Activated naive CD4-positive, alpha-beta T cell treated with anti-CD3 and anti-CD28 coated beads, Interleukin-2, amount 10 ng/mL, durations not matched to agents 7 days and 5 days (primary cell): Measurements from ENCODE around the gene AKR7A2.
"Not testable (repeated sequence)": the region's sequence is repeated elsewhere in the genome, so short reads cannot be mapped to it uniquely, and the experiment has no call there.

ENCODE experiments used
- CTCF ChIA-PET: fragments of 350-600 bp; sonication (Branson Sonifier 250); formaldehyde crosslinking; loops from one replicate; lab custom pipeline; 2021; ENCODE audit warnings: antibody characterized with exemption; lab: Charles Lee
- DNase-seq: peaks from one replicate; pipeline ENCODE4 v3.0.0-alpha.2; 2020
- H3K27ac Mint-ChIP-seq: one replicate; pipeline ENCODE4 v1.8.0; 2021; ENCODE audit warnings: mild to moderate bottlenecking, moderate library complexity, mixed read lengths
- H3K27me3 Mint-ChIP-seq: one replicate; pipeline ENCODE4 v1.8.0; 2021; ENCODE audit warnings: mild to moderate bottlenecking, mixed read lengths
- H3K36me3 Mint-ChIP-seq: one replicate; pipeline ENCODE4 v1.8.0; 2021; ENCODE audit warnings: mixed read lengths
- H3K4me1 Mint-ChIP-seq: one replicate; pipeline ENCODE4 v1.8.0; 2021; ENCODE audit warnings: mixed read lengths
- H3K4me3 Mint-ChIP-seq: one replicate; pipeline ENCODE4 v1.8.0; 2021; ENCODE audit warnings: mild to moderate bottlenecking, moderate library complexity, mixed read lengths
- H3K9me3 Mint-ChIP-seq: one replicate; pipeline ENCODE4 v1.8.0; 2021; ENCODE audit warnings: mixed read lengths

Gene AKR7A2

GRCh38 chr1:19311503-19311930, 427 bp downstream of the AKR7A2 start:
- CTCF ChIA-PET, result no interaction called here
- no peaks in the 10 kb centered on the region for H3K9me3 Mint-ChIP-seq
- DNase-seq, result peak; percentile 51
- peaks cover 15% of the 10 kb centered on the region for H3K36me3 Mint-ChIP-seq
- H3K27ac Mint-ChIP-seq, result peak overlapping the region; percentile 15
- no peaks in the 10 kb centered on the region for H3K27me3 Mint-ChIP-seq
- H3K4me3 Mint-ChIP-seq, result peak overlapping the region; percentile 82
- H3K4me1 Mint-ChIP-seq, result peaks cover 49% of the 10 kb centered on the region

- no peaks in the 10 kb centered on the region for H3K9me3 Mint-ChIP-seq
- peak overlapping the region; percentile 82 for H3K4me3 Mint-ChIP-seq
- peaks cover 44% of the 10 kb centered on the region for H3K4me1 Mint-ChIP-seq
- peaks cover 15% of the 10 kb centered on the region for H3K36me3 Mint-ChIP-seq
- CTCF ChIA-PET, result no interaction called here
- no peak for DNase-seq
- H3K27me3 Mint-ChIP-seq, result no peaks in the 10 kb centered on the region
- H3K27ac Mint-ChIP-seq, result peak overlapping the region; percentile 15
Observed at GRCh38 chr1:19310720-19311502, 1.0 kb downstream of the AKR7A2 start.

DNA sequence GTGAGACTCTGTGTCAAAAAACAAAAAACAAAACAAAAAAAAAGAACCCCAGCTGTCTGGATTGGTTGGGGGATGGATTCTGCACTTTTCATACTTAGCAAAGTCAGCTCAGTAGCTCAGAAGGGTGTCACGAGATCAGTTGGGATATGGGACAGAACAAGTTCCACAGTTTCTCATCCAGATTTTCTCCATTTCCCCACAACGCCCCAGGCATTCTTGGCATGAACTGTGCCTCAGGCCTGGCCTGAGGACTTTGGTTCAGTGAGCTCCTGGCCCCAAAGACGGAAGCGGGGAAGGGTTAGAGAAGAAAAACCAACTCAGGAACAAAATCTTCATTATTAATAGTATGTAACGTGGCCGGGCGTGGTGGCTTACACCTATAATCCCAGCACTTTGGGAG, 1.9 kb downstream of the AKR7A2 start:
- peaks cover 19% of the 10 kb centered on the region for H3K36me3 Mint-ChIP-seq

GRCh38 chr1:19309123-19309813, 2.7 kb downstream of the AKR7A2 start:
- Mint-ChIP-seq H3K4me1 (peaks cover 29% of the 10 kb centered on the region), H3K36me3 (peaks cover 27% of the 10 kb centered on the region), H3K9me3 (no peaks in the 10 kb centered on the region), H3K27ac (no peak overlapping the region), H3K27me3 (no peaks in the 10 kb centered on the region), H3K4me3 (no peak overlapping the region)
- DNase-seq, result no peak
- CTCF ChIA-PET, result no interaction called here

More for the DNA sequence above, 1.9 kb downstream of the AKR7A2 start:
- no peak for DNase-seq
- Mint-ChIP-seq H3K27ac (no peak overlapping the region), H3K4me1 (peaks cover 35% of the 10 kb centered on the region), H3K27me3 (no peaks in the 10 kb centered on the region), H3K9me3 (no peaks in the 10 kb centered on the region), H3K4me3 (peak overlapping the region; percentile 34)
- CTCF ChIA-PET, result no interaction called here

- Mint-ChIP-seq H3K9me3 (no peaks in the 10 kb centered on the region), H3K4me3 (no peak overlapping the region), H3K36me3 (peaks cover 30% of the 10 kb centered on the region), H3K27me3 (no peaks in the 10 kb centered on the region), H3K27ac (no peak overlapping the region), H3K4me1 (peaks cover 24% of the 10 kb centered on the region)
- DNase-seq, result no peak
- CTCF ChIA-PET, result no interaction called here
Observed at GRCh38 chr1:19308509-19308907, 3.4 kb downstream of the AKR7A2 start.

DNA sequence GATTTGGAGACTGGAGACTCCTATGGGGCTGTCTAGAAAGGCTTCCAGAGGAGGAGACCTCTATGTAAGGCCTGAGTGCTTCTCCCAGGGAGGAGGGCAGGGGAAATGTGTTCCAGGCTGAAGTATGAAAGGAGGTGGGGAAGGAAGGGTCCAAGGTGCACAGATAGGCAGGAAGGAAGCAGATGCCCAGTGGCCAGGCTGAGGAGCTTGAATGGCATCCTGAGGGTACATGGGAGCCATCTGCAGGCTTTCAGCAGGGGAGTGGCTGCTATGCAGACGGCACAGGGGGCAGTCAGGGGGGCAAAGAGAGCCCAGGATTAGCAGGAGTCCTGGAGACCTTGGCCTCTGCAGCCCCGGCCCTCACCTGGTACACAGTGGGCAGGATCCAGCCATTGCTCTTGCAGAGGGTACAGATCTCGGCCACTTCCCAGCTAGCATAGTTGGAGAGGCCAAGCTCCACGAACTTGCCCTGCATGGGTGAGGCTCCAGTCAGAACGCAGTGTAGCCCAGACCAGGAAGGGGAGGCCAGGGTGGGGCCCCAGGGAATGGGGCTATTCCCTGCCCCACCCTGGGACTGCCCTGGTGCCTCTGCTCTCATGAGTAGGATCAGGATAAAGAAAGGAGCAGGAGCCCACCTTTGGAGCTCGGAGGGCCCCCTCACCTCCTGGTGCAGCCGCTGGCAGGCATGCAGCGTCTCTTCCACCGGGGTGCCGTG, 4.0 kb downstream of the AKR7A2 start:
- Mint-ChIP-seq H3K4me3 (no peak overlapping the region), H3K9me3 (no peaks in the 10 kb centered on the region), H3K27ac (no peak overlapping the region), H3K4me1 (peaks cover 19% of the 10 kb centered on the region), H3K27me3 (no peaks in the 10 kb centered on the region), H3K36me3 (peaks cover 33% of the 10 kb centered on the region)
- no peak for DNase-seq
- CTCF ChIA-PET, result no interaction called here

DNA sequence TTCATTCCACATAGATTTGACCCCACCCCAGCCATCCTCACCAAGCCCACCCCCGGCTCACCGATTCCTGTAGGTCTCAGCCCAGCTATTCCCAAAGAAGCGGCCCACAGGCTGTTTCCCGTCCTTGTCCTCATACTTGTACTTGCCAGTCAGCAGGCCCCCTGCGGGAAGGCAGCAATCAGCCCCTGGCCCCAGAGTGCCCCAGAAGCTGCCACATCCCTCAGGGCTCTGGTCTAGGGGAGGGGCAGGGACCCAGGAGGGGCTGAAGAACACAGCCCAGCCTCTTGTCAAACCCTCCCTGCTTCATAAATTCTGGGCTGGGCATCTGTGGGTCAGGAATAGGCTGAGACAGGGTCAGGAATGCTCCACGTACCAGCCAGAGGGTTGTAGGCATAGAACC, 5.0 kb downstream of the AKR7A2 start:
- DNase-seq, result no peak
- peak overlapping the region; percentile 53 for H3K27ac Mint-ChIP-seq
- H3K27me3 Mint-ChIP-seq, result no peaks in the 10 kb centered on the region
- H3K36me3 Mint-ChIP-seq, result peaks cover 36% of the 10 kb centered on the region
- H3K4me3 Mint-ChIP-seq, result no peak overlapping the region
- H3K9me3 Mint-ChIP-seq, result no peaks in the 10 kb centered on the region
- H3K4me1 Mint-ChIP-seq, result peaks cover 15% of the 10 kb centered on the region
- CTCF ChIA-PET, result no interaction called here

- H3K36me3 Mint-ChIP-seq, result peaks cover 36% of the 10 kb centered on the region
- H3K4me3 Mint-ChIP-seq, result no peak overlapping the region
- H3K9me3 Mint-ChIP-seq, result no peaks in the 10 kb centered on the region
- no peak overlapping the region for H3K27ac Mint-ChIP-seq
- no peaks in the 10 kb centered on the region for H3K27me3 Mint-ChIP-seq
- peaks cover 10% of the 10 kb centered on the region for H3K4me1 Mint-ChIP-seq
- no peak for DNase-seq
- CTCF ChIA-PET, result interaction anchor here (1.1 kb wide), 1 partner anchor 355 kb away, joined by 3 read pairs; no protein-coding TSS in a partner anchor
Observed at GRCh38 chr1:19305880-19306279, 6.1 kb downstream of the AKR7A2 start.

GRCh38 chr1:19304081-19304480, 7.9 kb downstream of the AKR7A2 start:
- H3K4me1 Mint-ChIP-seq, DNase-seq, H3K27ac Mint-ChIP-seq, CTCF ChIA-PET, H3K9me3 Mint-ChIP-seq, H3K27me3 Mint-ChIP-seq, H3K4me3 Mint-ChIP-seq: not testable (repeated sequence)
- peaks cover 36% of the 10 kb centered on the region for H3K36me3 Mint-ChIP-seq

DNA sequence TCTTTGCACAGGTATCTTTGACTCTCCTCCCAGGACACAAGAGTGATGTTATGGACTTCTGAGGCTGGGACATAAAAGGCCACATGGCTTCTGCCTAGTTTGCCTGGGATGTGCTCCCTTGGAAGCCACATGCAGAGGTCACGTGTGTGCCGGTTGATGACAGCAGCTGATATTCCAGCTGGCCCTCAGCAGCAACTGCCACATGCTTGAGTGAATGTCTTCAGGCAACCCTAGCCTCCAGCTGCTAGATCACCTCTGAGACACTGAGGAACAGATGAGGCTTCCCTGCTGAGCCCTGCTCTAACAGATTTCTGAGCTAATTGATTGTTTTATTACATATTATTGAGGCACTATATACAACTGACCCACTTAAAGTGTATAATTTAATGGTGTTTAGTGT, 11.7 kb downstream of the AKR7A2 start:
- Mint-ChIP-seq H3K4me1 (no peaks in the 10 kb centered on the region), H3K4me3 (no peak overlapping the region), H3K36me3 (peaks cover 27% of the 10 kb centered on the region), H3K9me3 (peaks cover 15% of the 10 kb centered on the region), H3K27ac (no peak overlapping the region), H3K27me3 (no peaks in the 10 kb centered on the region)
- CTCF ChIA-PET, result no interaction called here
- DNase-seq, result no peak

- no peaks in the 10 kb centered on the region for H3K4me1 Mint-ChIP-seq
- CTCF ChIA-PET, result no interaction called here
- H3K9me3 Mint-ChIP-seq, result peaks cover 33% of the 10 kb centered on the region
- no peak overlapping the region for H3K27ac Mint-ChIP-seq
- H3K36me3 Mint-ChIP-seq, result peaks cover 13% of the 10 kb centered on the region
- peaks cover 3% of the 10 kb centered on the region for H3K27me3 Mint-ChIP-seq
- H3K4me3 Mint-ChIP-seq, result no peak overlapping the region
- no peak for DNase-seq
Observed at GRCh38 chr1:19294638-19295037, 17.3 kb downstream of the AKR7A2 start.

- Mint-ChIP-seq H3K9me3 (peaks cover 8% of the 10 kb centered on the region), H3K36me3 (peaks cover 3% of the 10 kb centered on the region), H3K4me1 (peaks cover 10% of the 10 kb centered on the region), H3K27me3 (peaks cover 31% of the 10 kb centered on the region), H3K27ac (no peak overlapping the region), H3K4me3 (peak overlapping the region; percentile 51)
- CTCF ChIA-PET, result no interaction called here
- no peak for DNase-seq
Observed at GRCh38 chr1:19289244-19289643, 22.7 kb downstream of the AKR7A2 start.

DNA sequence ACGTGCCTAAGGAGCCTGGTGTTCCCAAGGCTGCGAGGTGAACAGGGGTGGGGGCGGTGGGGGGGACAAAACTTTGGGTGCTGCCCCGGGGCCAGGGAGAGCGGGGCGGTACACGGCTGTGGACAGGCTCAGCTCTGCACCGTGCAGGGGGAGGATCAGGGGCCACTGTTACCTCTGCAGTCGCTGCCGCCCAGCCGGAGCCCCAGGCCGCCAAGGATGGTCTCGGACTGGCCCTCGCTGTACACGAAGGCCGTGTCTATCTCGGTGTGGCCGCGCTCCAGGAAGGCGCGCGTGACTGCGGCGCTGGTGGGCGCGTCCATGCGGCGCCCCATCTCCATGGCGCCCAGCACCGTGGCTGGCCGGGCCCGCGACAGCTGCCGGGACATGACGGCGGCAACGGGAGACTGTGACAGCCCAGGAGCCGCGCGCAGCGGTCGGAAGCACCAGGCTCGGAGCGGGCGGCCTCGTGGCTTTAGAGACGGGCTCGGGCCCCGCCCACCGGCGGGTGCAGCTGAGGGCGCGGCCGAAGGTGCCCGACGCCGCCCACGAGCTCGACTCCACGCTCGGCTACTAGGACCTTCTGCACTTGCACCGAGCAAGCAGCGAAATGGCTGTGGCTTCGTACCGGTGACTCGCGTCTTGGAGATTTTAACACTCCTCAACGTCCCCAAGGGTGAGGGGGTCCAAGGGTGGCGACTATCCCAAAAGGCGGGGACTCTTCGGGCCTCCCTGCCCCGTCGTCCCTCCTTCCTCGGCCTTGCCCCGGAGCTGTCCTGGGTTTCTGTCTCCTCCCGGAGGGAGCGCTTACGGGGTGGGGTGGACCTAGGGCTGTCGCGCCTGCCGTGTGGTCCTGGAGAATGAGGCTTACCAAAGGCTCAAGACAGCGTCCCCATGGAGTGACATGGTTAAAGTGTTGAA, 23.4 kb downstream of the AKR7A2 start, which contains the start of gene AKR7A3:
Gene AKR7A3, minus strand, starts transcription at position 447 of the 918 bp plus-strand sequence. Its CDS starts 61 bp downstream, at position 386.
- H3K27ac Mint-ChIP-seq, H3K4me1 Mint-ChIP-seq, CTCF ChIA-PET, H3K36me3 Mint-ChIP-seq, H3K9me3 Mint-ChIP-seq: not testable (repeated sequence)
- peaks cover 31% of the 10 kb centered on the region for H3K27me3 Mint-ChIP-seq
- H3K4me3 Mint-ChIP-seq, result peak within 1 kb of the TSS; percentile 58
- DNase-seq, result peak; percentile 80
